22Rv1 (cell line): ENCODE data around the gene WFDC10B.
"Not testable (repeated sequence)": the region's sequence is repeated elsewhere in the genome, so short reads cannot be mapped to it uniquely, and the experiment has no call there.

Experiments used
- H3K27ac ChIP-seq: fragments of 450-650 bp; 2 replicates; pipeline ENCODE4 v1.5.1; 2017
- ZFX ChIP-seq: fragments of 450-650 bp; IDR thresholded peaks from 2 replicates; pipeline ENCODE4 v1.6.1; 2017; ENCODE audit warnings: antibody characterized with exemption, borderline replicate concordance
- TF ChIP-seq, protein P1 (sequence below): fragments of 450-650 bp; IDR thresholded peaks from 2 replicates; pipeline ENCODE4 v1.5.1; 2017; ENCODE audit warnings: mild to moderate bottlenecking

The WFDC10B gene

DNA sequence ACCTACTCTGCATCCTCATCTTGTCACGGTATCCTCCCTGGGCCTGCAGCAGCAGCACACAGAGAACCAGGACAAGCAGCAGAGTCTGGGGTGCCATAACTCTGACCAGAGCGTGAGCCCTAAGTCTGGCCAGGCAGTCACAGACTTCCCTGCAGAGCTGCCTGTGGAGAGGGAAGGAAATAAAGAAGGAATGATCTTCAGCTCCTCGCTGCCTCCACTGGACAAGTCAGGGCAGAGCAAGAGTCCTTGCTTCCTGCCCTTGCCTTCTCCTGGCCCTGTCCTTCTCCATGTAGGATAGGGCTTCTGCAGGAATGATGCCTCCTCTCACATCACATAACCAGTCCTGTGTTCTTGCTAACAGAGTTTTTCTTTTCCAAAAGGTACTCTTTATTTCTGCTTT is 18.9 kb downstream of the WFDC10B start:
- no peak for TF ChIP-seq ZFX
- TF ChIP-seq, protein P1, sequence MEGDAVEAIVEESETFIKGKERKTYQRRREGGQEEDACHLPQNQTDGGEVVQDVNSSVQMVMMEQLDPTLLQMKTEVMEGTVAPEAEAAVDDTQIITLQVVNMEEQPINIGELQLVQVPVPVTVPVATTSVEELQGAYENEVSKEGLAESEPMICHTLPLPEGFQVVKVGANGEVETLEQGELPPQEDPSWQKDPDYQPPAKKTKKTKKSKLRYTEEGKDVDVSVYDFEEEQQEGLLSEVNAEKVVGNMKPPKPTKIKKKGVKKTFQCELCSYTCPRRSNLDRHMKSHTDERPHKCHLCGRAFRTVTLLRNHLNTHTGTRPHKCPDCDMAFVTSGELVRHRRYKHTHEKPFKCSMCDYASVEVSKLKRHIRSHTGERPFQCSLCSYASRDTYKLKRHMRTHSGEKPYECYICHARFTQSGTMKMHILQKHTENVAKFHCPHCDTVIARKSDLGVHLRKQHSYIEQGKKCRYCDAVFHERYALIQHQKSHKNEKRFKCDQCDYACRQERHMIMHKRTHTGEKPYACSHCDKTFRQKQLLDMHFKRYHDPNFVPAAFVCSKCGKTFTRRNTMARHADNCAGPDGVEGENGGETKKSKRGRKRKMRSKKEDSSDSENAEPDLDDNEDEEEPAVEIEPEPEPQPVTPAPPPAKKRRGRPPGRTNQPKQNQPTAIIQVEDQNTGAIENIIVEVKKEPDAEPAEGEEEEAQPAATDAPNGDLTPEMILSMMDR = 0 out of 2 replicates have a peak, but pooled peaks have one; percentile 6
- H3K27ac ChIP-seq = no peak overlapping the region

DNA sequence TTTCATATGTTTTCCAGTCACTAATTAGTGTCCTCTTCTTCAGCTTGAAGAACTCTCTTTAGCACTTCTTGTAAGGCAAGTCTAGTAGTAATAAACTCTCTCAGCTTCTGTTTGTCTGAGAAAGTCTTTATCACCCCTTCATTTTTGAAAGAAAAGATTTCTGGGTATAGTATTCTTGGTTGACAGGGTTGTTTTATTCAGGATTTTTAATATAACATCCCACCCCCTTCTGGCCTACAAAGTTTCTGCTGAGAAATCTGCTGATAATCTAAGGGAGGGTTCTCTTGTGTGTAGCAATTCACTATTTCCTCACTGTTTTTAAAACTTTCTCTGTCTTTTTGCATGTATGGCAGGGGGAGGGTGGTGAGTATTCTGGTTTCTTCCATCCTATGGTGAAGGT is 25.2 kb downstream of the WFDC10B start:
- TF ChIP-seq, protein P1 = no peak
- no peak for TF ChIP-seq ZFX
- H3K27ac ChIP-seq = no peak overlapping the region

DNA sequence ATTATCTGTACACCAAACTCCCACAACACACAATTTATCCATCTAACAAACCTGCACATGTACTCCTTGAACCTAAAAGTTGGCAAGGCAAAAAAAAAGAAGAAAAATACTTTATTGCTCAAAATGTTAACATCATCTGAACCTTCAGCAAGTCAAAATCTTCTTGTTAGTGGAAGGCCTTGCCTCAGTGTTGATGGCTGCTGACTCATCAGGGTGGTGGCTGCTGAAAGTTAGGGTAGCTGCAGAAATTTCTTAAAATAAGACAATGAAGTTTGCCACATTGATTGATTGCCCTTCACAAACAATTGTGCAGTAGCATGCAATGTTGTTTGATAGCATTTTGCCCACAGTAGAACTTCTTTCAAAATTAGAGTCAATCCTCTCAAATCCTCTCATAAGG is 32.1 kb downstream of the WFDC10B start:
- H3K27ac ChIP-seq = no peak overlapping the region
- TF ChIP-seq, protein P1 = no peak
- TF ChIP-seq ZFX = no peak

DNA sequence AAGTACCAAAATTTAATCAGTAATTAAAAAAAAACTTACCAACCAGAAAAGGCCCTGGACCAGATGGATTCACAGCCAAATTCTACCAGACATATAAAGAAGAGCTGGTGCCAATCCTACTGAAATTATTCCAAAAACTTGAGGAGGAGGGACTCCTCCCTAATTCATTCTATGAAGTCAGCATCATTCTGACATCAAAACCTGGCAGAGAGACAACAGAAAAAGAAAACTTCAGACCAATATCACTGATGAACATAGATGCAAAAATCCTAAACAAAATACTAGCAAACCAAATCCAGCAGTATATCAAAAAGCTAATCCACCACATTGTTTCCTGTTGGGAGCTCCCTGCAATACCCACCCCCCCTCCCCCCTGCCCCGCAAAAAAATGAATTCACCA is 34.7 kb downstream of the WFDC10B start, which contains the start of gene WFDC11:
WFDC11 (minus strand) TSS at position 101 of the 400 bp plus-strand sequence. CDS start 19,639 bp downstream, outside the sequence.
- TF ChIP-seq, protein P1 = no peak
- TF ChIP-seq ZFX = no peak

DNA sequence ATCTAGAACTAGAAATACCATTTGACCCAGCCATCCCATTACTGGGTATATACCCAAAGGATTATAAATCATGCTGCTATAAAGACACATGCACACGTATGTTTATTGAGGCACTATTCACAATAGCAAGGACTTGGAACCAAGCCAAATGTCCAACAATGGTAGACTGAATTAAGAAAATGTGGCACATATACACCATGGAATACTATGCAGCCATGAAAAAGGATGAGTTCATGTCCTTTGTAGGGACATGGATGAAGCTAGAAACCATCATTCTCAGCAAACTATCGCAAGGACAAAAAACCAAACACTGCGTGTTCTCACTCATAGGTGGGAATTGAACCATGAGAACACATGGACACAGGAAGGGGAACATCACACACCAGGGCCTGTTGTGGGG is 47.8 kb downstream of the WFDC10B start:
- H3K27ac ChIP-seq = not testable (repeated sequence)

More for the DNA sequence above, 34.7 kb downstream of the WFDC10B start, which contains the start of gene WFDC11:
- no peak within 1 kb of the TSS for H3K27ac ChIP-seq

DNA sequence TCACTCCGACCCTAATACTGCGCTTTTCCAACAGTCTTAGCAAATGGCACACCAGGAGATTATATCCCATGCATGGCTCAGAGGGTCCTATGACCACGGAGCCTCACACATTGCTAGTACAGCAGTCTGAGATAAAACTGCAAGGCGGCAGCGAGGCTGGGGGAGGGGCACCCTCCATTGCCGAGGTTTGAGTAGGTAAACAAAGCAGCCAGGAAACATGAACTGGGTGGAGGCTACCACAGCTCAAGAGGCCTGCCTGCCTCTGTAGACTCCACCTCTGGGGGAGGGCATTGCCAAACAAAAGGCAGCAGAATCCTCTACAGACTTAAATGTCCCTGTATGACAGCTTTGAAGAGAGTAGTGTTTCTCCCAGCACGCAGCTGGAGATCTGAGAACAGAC is 53.1 kb downstream of the WFDC10B start:
- not testable (repeated sequence) for H3K27ac ChIP-seq

DNA sequence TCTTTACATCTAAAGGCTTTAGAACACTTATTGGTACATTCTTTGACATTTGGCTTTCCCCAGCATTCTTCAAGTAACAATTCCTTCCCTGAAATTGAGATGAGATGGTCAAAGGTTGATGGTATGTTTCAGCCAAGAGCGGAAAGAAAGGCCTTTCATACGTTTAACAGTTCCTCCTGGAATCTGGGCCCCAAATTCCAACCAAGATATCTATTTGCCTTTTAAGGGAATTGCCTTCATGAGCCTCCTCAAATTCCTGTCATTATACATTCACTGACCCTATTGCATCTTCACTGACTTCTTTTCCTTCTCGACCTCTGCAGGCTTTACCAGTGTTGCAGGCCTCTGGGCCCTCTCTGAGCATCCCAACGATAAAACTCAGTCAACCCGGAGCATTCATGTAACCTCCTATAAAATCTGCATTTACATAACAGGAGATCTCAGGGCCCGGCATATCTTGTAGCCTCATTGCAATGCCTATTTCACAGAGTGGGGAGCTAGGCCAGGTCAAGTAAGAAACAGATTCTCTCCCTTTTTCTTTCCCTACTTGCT is 55.4 kb downstream of the WFDC10B start:
- H3K27ac ChIP-seq = no peak overlapping the region
- TF ChIP-seq ZFX = no peak
- TF ChIP-seq, protein P1 = no peak

DNA sequence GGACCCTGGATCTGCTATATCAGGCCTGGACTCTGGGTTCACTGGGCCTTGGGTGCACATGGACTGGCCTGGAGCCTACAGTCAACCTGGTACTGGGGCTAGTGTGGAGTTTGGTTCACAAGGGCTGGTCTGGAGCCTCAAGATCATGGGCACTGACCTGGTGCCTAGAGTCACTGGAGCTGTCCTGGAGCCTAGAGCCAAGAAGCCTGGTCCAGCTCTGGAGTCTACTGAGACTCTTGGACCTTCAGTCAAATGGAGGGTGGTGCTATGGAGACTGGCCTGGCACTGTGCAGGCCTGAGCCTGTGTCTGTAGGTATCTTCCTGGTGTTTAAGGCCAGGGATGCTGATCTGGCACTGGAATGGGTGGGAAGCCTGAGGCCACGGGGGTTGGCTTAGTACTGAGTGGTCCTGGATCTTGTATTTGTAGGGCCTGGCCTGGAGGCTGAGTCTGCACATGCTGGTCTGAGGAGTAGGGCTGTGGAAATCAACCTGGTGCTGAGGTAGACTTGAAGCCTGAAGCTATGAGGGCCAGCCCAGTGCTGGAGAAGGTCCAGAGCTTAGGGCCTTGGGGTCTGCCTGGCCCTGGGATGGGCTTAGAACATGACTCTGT is 57.3 kb downstream of the WFDC10B start:
- H3K27ac ChIP-seq = no peak overlapping the region
- TF ChIP-seq, protein P1 = no peak
- TF ChIP-seq ZFX = no peak
